ENCODE data around the gene TPSD1.
"Not testable (repeated sequence)": the region's sequence is repeated elsewhere in the genome, so short reads cannot be mapped to it uniquely, and the experiment has no call there.

TPSD1 gene

DNA sequence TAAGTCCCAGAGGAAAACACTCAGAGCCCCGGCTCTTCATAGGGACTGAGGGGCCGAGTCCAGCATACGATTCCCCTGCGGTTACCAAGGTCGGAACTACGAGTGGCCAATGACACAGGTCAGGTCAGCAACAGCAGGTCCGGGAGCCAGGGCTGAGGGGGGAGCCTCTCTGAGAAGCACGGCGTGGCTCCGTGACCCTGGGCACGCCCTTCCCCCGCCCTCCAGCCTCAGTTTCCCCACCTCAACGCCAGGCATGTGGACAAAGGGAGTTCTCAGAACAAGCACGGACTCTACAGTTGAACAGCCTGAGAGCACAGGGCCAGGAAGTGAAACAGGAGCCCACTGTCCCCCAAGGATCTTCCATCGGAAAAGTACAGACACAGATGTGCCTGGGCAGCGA, 25.6 kb downstream of the TPSD1 start:
- DNase-seq (ENCODE audit: low spot score) = no peak

DNA sequence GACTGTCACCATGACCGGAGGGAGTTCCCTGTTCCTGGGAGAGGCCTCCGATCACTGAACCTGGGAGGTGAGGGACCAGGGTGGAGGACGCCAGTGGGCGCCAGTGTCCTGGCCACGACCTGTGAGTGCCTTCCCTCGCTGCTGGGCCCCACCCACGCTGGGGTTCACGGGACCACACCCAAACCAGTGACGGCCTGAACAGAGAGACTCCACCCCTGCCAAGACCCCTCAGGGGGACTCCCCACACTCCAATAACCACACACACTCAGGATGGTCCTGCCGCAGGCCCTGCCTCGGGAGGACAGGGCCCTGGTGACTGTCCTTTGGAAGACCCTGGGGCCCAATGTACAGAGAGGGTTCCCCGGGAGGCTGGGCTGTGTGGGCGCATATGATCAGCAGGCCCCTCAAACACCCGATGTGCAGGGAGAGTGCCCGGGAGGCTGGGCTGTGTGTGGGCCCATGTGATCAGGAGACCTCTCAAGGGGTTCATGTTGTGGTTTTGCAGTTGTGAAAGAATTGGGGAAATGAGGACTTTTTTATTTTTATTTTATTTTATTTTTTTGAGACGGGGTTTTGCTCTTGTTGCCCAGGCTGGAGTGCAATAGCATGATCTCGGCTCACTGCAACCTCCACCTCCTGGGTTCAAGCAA, 26.6 kb downstream of the TPSD1 start:
- no peak for DNase-seq (ENCODE audit: low spot score)

DNA sequence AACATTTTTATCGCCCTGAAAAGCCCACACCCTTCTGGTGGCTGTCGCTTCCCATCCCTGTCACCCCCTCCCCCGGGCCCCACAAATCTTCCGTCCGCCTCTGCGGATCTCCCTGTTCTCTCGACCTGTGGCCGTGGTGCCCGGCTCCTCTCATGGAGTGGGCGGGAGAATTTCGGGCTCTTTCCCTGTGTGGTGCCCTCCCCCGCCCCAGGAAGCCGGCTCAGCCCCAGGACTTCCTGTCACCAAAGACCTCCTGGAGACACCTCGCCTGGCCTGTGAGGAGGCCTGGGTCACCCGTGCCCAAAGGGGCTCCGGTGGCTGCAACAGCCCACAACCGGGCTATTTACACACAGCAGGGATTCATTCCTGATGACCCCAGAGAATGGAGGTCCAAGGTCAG, 27.4 kb downstream of the TPSD1 start:
- no peak for DNase-seq (ENCODE audit: low spot score)

- no peak for DNase-seq (ENCODE audit: low spot score)
These were observed 28.2 kb downstream of the TPSD1 start for GRCh38 chr16:1283996-1284616.

DNA sequence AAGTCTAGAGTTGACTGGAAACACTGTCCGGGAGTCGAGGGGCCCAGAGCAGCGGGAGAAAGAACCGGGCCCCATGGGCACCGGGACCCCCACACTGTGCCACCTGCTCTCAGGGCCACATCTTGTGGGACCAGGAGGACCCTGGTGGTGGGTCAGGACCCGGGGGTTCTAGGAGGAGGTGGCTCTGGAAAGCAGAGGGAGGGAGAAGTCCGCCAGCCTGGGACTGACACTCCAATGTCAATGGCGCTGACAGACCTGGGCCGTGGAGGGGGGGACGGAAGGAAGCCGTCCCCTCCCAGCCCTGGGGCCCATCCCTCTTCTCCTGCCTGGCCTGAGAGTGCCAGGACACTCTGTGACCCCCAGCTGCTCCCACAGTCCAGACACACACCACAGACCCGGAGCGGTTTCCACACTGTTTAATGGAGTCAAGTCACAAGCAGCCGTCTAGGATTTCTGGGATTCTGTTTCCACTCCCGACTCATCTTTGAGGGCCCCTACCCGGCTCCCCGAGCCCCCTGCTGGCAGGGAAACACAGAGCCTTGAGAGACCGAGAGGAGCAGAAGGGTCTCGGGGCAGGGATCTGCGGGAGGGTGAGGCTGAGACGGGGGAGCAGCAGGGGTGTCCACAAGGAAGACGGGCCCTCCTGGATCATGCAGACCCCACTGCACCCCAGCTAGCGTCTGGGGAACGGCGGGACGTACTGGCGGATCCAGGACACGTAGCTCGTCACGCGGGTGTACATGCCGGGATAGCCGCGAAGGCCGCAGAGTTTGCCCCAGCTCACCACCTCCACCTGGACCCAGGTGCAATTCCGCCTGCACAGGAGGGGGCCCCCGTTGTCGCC, 30.0 kb downstream of the TPSD1 start:
- no peak for DNase-seq (ENCODE audit: low spot score)

DNA sequence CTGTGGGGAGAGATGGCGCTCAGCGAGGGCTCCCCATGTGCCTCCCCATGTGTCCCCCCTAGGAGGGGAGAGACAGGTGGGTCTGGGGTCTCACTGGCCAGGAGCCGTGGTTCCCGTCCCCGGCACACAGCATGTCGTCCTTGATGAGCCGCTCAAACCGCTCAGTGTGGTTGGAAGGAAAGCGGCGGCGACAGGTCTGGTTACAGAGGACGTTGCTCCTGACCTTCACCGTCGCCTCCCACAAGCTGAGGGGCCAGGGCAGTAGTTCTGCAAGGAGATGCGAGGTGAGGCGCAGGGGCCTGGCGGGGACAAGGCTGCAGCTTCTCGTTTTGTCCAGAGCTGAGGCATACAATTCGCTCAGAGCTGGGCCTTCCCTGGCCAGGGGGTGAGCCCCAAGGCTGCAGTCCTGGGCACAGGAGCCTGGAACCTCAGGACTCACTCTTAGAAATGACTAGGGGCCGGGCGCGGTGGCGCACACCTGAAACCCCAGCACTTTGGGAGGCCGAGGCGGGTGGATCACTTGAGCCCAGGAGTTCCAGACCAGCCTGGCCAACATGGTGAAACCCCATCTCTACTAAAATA, 30.7 kb downstream of the TPSD1 start:
- no peak for DNase-seq (ENCODE audit: low spot score)

GRCh38 chr16:1287982-1288670, 32.3 kb downstream of the TPSD1 start:
- DNase-seq (ENCODE audit: low spot score) = no peak

DNA sequence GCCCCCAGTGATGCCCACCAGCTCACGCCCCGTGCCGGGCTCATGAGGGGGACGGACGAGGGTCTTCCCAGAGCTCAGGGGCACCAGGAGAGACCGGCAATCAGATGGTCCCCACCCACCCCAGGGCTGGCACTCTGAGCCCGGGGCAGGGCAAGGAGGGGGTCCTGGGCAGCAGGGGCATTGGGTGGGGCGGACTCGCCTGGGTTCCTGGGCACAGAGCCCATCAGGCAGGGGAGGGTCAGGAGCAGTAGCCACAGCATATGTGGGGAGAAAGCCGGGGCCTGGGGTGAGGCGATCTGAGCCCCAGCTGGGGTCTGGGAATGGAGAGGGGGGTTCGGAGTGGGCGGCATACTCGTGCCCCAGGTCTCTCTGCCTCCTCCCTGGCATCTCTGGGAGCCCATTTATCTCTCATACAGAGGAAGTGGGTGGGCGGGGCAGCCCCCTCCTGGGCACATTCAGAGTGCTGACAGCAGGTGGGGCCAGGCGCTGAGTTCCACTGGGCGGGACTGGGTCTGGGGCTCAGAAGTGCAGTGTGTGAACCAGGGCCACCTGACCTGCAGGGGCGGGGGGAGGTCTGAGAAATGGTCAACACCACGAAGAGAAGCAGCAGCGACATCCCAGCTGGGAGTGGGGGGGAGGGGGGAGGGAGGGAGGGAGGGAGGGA, 33.1 kb downstream of the TPSD1 start:
- no peak for DNase-seq (ENCODE audit: low spot score)

GRCh38 chr16:1289477-1289866, 33.6 kb downstream of the TPSD1 start:
- no peak for DNase-seq (ENCODE audit: low spot score)

GRCh38 chr16:1290063-1290501, 34.2 kb downstream of the TPSD1 start:
- no peak for DNase-seq (ENCODE audit: low spot score)

GRCh38 chr16:1290860-1291575, 35.1 kb downstream of the TPSD1 start:
- no peak for DNase-seq (ENCODE audit: low spot score)

- DNase-seq (ENCODE audit: low spot score) = no peak
These were observed 35.7 kb downstream of the TPSD1 start for GRCh38 chr16:1291576-1291974.

- DNase-seq (ENCODE audit: low spot score) = not testable (repeated sequence)
These were observed 36.3 kb downstream of the TPSD1 start for GRCh38 chr16:1292208-1292607.

GRCh38 chr16:1292808-1293207, 36.9 kb downstream of the TPSD1 start:
- DNase-seq (ENCODE audit: low spot score) = not testable (repeated sequence)

DNA sequence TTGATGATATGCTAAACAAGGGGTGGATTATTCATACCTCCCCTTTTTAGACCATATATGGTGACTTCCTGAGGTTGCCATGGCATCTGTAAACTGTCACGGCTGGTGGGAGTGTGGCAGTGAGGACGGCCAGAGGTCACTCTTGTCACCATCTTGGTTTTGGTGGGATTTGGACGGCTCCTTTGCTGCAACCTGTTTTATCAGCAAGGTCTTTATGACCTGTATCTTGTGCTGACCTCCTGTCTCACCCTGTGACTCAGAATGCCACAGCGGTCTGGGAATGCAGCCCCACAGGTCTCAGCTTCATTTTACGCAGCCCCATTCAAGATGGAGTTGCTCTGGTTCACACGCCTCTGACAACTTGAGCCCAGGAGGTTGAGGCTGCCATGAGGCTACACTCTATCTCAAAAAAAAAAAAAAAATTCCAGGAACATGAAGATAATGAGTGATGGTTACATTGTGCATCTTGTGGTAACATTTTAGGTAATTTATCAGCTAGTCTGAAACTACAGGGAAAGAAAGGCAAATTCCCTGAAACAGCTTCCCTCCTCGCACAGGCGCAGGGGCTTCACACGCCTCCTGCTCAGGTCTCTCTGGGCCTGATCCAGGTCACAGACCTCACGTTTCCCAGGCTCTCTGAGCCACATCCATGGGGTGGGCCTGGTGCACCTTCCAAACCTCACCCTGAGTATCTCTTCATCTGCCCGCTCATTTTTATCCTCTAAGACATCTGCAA, 38.2 kb downstream of the TPSD1 start:
- no peak for DNase-seq (ENCODE audit: low spot score)

DNA sequence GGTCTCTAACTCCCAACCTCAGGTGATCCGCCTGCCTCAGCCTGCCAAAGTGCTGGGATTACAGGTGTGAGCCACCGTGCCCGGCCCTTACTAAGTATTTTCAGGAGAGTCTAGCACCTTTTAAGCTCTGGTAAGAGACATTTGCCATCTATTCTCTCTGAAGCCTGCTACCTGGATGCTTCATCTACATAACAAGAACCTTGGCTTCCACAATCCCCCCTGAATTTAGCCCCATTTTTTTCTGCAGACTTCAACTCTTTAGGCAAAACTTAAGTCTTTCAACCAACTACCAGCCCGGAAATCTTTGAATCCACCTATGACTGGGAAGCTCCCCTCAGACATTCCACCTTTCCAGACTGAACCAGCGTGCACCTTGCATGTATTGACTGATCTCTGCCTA, 39.6 kb downstream of the TPSD1 start:
- no peak for DNase-seq (ENCODE audit: low spot score)

DNA sequence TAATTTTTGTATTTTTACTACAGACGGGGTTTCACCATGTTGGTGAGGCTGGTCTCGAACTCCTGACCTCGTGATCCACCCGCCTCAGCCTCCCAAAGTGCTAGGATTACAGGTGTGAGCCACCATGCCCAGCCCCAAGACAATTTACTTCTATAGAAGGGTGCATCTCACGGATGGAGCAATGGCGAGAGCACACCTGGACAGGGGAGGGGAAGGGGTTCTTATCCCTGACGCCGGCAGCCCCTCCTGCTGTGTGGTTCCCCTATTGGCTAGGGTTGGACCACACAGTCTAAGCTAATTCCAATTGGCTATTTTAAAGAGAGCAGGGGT, 40.8 kb downstream of the TPSD1 start:
- DNase-seq (ENCODE audit: low spot score) = not testable (repeated sequence)

GRCh38 chr16:1297018-1297696, 41.3 kb downstream of the TPSD1 start:
- no peak for DNase-seq (ENCODE audit: low spot score)

- no peak for DNase-seq (ENCODE audit: low spot score)
These were observed 42.5 kb downstream of the TPSD1 start for GRCh38 chr16:1298406-1298805.

Data from germinal center (tissue), 1 donor.